Thyroid gland (tissue), 4 donors: ENCODE data around the gene ENOX1.

Experiments
- POLR2A ChIP-seq, 2 donors: fragments of 450-650 bp; IDR thresholded peaks; one replicate each; pipeline ENCODE4 v1.6.1; 2017; ENCODE audit warnings: antibody characterized with exemption in 2 of 2, mild to moderate bottlenecking in 2 of 2, moderate library complexity in 1 of 2
- TF ChIP-seq, protein P1 (sequence below), 6 experiments: fragments of 200-600 bp in 3 of 6; fragments of 450-650 bp in 3 of 6; sonication (generic) in 3 of 6; IDR thresholded peaks; one replicate each; pipeline ENCODE4 v1.5.1; 2016 to 2019; ENCODE audit warnings: antibody characterized with exemption in 6 of 6, mild to moderate bottlenecking in 2 of 6, inconsistent platforms in 1 of 6, moderate library complexity in 1 of 6

DNA sequence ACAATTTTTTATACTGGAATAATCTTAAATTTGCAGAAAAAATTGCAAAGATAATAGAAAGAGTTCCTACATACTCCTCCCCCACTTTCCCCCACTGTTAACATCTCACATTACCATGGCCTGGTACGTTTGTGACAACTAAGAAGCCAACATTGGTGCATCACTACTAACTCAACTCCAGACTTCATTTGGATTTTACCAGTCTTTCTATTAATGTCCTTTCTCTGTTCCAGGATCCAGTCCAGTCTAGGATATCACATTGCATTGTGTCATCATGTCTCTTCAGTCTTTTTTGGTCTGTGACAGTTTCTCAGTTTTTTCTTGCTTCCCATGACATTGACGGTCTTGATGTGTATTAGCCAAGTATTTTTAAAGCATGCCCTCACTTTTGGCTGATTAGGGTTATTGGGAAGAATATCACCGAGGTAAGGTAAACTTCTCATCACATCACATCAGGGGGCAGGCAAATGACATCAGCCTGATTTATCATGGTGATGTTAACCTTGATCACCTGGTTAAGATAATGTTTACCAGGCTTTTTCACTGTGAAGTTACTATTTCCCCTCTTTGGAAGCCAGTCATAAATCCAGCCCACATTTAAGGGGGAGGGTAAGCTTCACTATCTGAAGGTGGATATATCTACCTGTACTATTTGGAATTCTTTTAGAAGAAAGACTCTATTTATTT is 322.1 kb downstream of the ENOX1 start:
- TF ChIP-seq, protein P1, sequence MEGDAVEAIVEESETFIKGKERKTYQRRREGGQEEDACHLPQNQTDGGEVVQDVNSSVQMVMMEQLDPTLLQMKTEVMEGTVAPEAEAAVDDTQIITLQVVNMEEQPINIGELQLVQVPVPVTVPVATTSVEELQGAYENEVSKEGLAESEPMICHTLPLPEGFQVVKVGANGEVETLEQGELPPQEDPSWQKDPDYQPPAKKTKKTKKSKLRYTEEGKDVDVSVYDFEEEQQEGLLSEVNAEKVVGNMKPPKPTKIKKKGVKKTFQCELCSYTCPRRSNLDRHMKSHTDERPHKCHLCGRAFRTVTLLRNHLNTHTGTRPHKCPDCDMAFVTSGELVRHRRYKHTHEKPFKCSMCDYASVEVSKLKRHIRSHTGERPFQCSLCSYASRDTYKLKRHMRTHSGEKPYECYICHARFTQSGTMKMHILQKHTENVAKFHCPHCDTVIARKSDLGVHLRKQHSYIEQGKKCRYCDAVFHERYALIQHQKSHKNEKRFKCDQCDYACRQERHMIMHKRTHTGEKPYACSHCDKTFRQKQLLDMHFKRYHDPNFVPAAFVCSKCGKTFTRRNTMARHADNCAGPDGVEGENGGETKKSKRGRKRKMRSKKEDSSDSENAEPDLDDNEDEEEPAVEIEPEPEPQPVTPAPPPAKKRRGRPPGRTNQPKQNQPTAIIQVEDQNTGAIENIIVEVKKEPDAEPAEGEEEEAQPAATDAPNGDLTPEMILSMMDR (IDR thresholded peaks at IDR 0.05), result no peak
- TF ChIP-seq POLR2A (IDR thresholded peaks at IDR 0.05), result no peak
